Muscle of leg (tissue), 11 donors: ENCODE data around the gene JAML. TPM values are rescaled to one million over a fixed set of nuclear protein-coding genes. Genes with fewer than 3 reads are reported as not detected.

Experiments
- DNase-seq: peaks from one replicate; pipeline ENCODE4 v3.0.0; 2013
- H3K27ac ChIP-seq: one replicate; pipeline ENCODE4 v1.5.1; 2013; ENCODE audit warnings: mild to moderate bottlenecking, low read length, control low read depth
- H3K27me3 ChIP-seq: one replicate; pipeline ENCODE4 v1.6.1; 2013; ENCODE audit warnings: low read length; ENCODE audit not compliant: control insufficient read depth, insufficient read depth
- H3K36me3 ChIP-seq: one replicate; pipeline ENCODE4 v1.6.1; 2013; ENCODE audit warnings: low read length; ENCODE audit not compliant: control insufficient read depth, insufficient read depth
- H3K4me1 ChIP-seq: one replicate; pipeline ENCODE4 v1.6.1; 2013; ENCODE audit warnings: low read length; ENCODE audit not compliant: control insufficient read depth, insufficient read depth
- H3K4me3 ChIP-seq: one replicate; pipeline ENCODE4 v1.5.1; 2013; ENCODE audit warnings: low read length, control low read depth
- H3K9me3 ChIP-seq: replicated peaks from 2 replicates; pipeline ENCODE4 v1.6.1; 2013; ENCODE audit warnings: low read depth, low read length; ENCODE audit not compliant: control insufficient read depth
- whole genome bisulfite sequencing: methylation state at CpG from one replicate; pipeline ENCODE4 v1.1.5; 2013; ENCODE audit warnings: missing lambda C conversion rate; ENCODE audit not compliant: insufficient coverage; 5-methylcytosine and 5-hydroxymethylcytosine counted together
- polyA plus RNA-seq, 8 donors: library from polyadenylated mRNA; unstranded; fragments of 120-200 nt; gene quantifications; one replicate each; pipeline versions ENCODE4 v1.2.1 to v1.2.3, GENCODE V29; 2013; ENCODE audit warnings: inconsistent platforms in 1 of 8, low replicate concordance in 1 of 8; ENCODE audit not compliant: insufficient read length in 8 of 8, insufficient read depth in 1 of 8
- total RNA-seq: library from RNA; stranded (reverse); fragments of 120-200 nt; gene quantifications from one replicate; pipeline ENCODE4 v1.2.4, GENCODE V29; 2013

The JAML gene
- total and polyA plus RNA-seq, 9 donors, result 1.2 to 5.3 (median 2.3) TPM

- Histone ChIP-seq H3K36me3 (no peaks in the 10 kb centered on the region), H3K27ac (no peak overlapping the region), H3K9me3 (no peaks in the 10 kb centered on the region), H3K4me1 (no peaks in the 10 kb centered on the region), H3K27me3 (peaks cover 23% of the 10 kb centered on the region), H3K4me3 (no peak overlapping the region)
- DNase-seq, result no peak
Observed at GRCh38 chr11:118219244-118219643, 5.6 kb downstream of the JAML start.

- Histone ChIP-seq H3K4me1 (no peaks in the 10 kb centered on the region), H3K27me3 (peaks cover 20% of the 10 kb centered on the region)
Observed at GRCh38 chr11:118217575-118217974, 7.2 kb downstream of the JAML start.

DNA sequence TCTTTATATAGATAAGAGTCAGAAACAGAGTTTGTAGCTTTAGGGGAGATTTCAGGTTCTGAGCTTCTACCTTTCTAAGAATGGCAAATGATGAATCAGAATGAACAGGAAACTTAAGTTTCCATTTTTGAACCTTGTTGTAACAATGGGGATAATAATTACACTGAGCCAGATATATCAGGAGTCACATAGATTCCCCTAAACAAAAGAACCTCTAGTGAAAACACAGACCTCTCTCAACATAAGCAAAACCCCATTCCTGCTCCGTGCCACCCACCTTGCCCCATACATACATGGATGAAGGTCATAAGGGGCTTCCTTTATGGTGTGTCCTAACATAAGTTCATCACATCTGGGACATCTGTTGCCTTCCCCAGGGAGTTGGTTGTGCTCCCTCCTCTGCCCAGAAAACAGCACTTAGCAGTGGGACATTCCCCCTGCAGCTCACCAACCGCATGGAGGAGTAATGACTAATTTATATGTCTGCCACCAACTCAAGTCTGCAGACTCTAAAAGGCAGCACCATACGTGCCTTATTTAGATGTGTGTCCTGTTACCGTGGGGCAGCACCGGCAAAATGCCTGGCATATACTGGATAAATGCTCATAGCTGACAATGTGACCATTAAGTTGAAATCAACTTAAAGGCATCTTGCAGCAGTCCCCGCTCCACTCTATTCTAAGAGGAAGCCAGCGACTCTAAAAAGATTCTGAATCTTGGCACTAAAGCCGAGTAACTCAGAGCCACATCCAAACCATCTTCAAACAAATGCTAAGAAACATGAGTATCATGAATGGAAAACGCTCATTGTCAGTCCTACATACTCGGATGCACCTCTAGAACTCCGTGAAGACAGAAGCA, 8.0 kb downstream of the JAML start:
- no peaks in the 10 kb centered on the region for H3K4me1 ChIP-seq
- no peaks in the 10 kb centered on the region for H3K9me3 ChIP-seq
- no peak overlapping the region for H3K27ac ChIP-seq
- no peaks in the 10 kb centered on the region for H3K36me3 ChIP-seq
- peaks cover 18% of the 10 kb centered on the region for H3K27me3 ChIP-seq
- no peak overlapping the region for H3K4me3 ChIP-seq
- DNase-seq, result no peak
- WGBS, result 82% methylated on average over 7 of the region's 11 CpGs

More at GRCh38 chr11:118217575-118217974, 7.2 kb downstream of the JAML start:
- H3K27ac ChIP-seq, result no peak overlapping the region
- no CpG with 5 or more reads among the region's 3 CpGs for WGBS
- no peak for DNase-seq
- no peak overlapping the region for H3K4me3 ChIP-seq
- H3K9me3 ChIP-seq, result no peaks in the 10 kb centered on the region
- no peaks in the 10 kb centered on the region for H3K36me3 ChIP-seq

DNA sequence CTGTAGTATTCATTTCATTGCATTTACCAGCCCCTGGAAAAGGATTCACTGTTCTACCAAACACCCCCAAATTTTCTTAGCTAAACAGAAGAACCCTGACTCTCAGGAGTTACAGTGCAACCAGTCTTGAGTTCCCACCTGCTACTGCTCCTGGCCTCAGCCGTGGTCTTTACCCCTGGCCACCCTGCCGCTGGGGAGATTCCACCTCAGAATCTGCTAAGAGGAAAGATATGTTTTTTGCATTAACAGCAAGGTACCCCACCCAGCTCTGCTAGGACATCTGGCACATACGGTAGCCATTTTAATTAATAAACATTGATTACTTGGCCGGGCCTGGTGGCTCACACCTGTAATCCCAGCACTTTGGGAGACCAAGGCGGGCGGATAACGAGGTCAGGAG, 9.0 kb downstream of the JAML start:
- Histone ChIP-seq H3K4me3 (no peak overlapping the region), H3K4me1 (no peaks in the 10 kb centered on the region), H3K36me3 (no peaks in the 10 kb centered on the region), H3K27ac (no peak overlapping the region), H3K27me3 (peaks cover 14% of the 10 kb centered on the region), H3K9me3 (no peaks in the 10 kb centered on the region)
- no peak for DNase-seq
- WGBS, result no CpG with 5 or more reads among the region's 7 CpGs

GRCh38 chr11:118215262-118215661, 9.5 kb downstream of the JAML start:
- H3K27ac ChIP-seq, result no peak overlapping the region
- DNase-seq, result no peak
- WGBS, result no CpG with 5 or more reads among the region's 3 CpGs
- H3K27me3 ChIP-seq, result peaks cover 12% of the 10 kb centered on the region
- no peaks in the 10 kb centered on the region for H3K9me3 ChIP-seq
- H3K4me3 ChIP-seq, result no peak overlapping the region
- H3K36me3 ChIP-seq, result no peaks in the 10 kb centered on the region
- no peaks in the 10 kb centered on the region for H3K4me1 ChIP-seq

DNA sequence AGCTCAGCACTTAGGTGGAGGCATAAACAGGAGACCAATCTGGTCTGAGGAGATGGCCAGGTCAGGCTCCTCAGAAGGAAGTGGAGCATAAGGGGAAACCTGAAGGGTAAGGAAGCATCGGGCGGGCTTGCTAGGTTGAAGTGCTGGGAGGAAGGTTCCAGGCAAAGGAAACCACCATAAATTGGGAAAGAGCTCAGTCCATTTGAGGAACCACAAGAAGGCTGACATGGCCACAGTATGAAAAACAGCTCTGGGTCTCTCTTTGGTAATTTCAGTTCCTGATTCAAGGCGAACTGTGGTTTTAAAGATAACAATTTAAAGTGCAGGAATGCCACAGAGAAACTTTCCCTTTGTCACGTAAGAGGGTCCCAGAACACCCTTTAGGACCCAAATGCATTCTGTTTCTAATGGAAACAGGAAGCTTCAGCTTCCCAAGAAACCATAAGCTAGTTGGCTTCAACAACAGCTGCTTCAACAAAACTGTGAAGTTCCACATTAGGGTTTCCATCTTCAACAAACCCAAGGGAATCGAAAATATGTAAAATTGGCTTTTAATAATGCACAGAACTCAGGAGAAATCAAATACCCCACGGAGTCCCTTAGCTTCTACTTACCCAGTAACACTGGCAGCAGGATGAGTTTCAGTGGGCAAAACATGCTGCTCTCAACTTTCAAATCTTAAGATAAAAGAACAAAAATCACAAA, 10.4 kb downstream of the JAML start:
- Histone ChIP-seq H3K36me3 (no peaks in the 10 kb centered on the region), H3K27ac (no peak overlapping the region), H3K27me3 (peaks cover 10% of the 10 kb centered on the region), H3K4me1 (no peaks in the 10 kb centered on the region), H3K9me3 (no peaks in the 10 kb centered on the region), H3K4me3 (no peak overlapping the region)
- DNase-seq, result peak; percentile 74
- WGBS, result 66% methylated on average over 4 of the region's 6 CpGs

- H3K4me1 ChIP-seq, result no peaks in the 10 kb centered on the region
- DNase-seq, result no peak
- no peaks in the 10 kb centered on the region for H3K9me3 ChIP-seq
- H3K4me3 ChIP-seq, result no peak overlapping the region
- H3K27ac ChIP-seq, result no peak overlapping the region
- H3K36me3 ChIP-seq, result no peaks in the 10 kb centered on the region
- H3K27me3 ChIP-seq, result peaks cover 12% of the 10 kb centered on the region
- WGBS, result no CpG with 5 or more reads among the region's 2 CpGs
Observed at GRCh38 chr11:118213781-118214180, 11.0 kb downstream of the JAML start.

GRCh38 chr11:118213201-118213600, 11.6 kb downstream of the JAML start:
- no peak overlapping the region for H3K4me3 ChIP-seq
- no peak for DNase-seq
- no peaks in the 10 kb centered on the region for H3K9me3 ChIP-seq
- H3K4me1 ChIP-seq, result no peaks in the 10 kb centered on the region
- peaks cover 10% of the 10 kb centered on the region for H3K27me3 ChIP-seq
- H3K27ac ChIP-seq, result no peak overlapping the region
- no peaks in the 10 kb centered on the region for H3K36me3 ChIP-seq
- WGBS, result no CpG with 5 or more reads among the region's 4 CpGs

- H3K27ac ChIP-seq, result no peak overlapping the region
- 76% methylated on average over 2 of the region's 2 CpGs for WGBS
- no peaks in the 10 kb centered on the region for H3K9me3 ChIP-seq
- no peaks in the 10 kb centered on the region for H3K36me3 ChIP-seq
- H3K4me3 ChIP-seq, result no peak overlapping the region
- DNase-seq, result peak; percentile 38
- no peaks in the 10 kb centered on the region for H3K4me1 ChIP-seq
- peaks cover 10% of the 10 kb centered on the region for H3K27me3 ChIP-seq
Observed at GRCh38 chr11:118212781-118213191, 12.0 kb downstream of the JAML start.

DNA sequence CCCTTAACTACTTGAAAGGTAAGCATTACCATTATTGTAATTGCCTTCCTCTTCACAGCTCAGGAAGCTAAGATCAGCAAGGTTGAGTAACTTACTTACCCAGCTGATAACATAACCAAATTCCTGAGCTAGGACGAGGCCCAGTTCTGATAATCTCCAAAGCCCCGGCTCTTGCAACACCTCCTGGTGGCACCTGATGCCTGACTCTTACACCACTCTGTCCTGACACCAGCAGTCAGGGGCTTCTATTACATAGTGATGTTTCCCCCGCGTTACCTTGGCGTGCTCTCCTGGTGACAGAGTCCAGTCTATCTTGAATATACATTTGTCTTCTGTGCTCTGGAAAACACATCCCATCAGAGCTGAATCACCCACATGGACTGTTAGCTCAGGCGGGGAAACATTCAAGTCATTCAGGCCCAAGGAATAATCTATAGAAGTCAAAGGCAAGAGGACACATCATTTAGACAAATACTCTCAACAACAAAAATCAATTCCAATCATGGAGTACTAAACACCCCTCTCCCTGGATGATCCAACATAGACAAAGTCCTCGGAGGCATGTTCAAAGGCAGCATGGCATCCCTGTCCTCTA, 12.6 kb downstream of the JAML start:
- Histone ChIP-seq H3K4me1 (no peaks in the 10 kb centered on the region), H3K4me3 (no peak overlapping the region), H3K9me3 (no peaks in the 10 kb centered on the region), H3K27me3 (peaks cover 10% of the 10 kb centered on the region), H3K27ac (no peak overlapping the region), H3K36me3 (no peaks in the 10 kb centered on the region)
- DNase-seq, result peak; percentile 19
- WGBS, result 59% methylated on average over 6 of the region's 7 CpGs
